GM19351 (cell line): Measurements from ENCODE around the gene PURB.
"Not testable (repeated sequence)": the region's sequence is repeated elsewhere in the genome, so short reads cannot be mapped to it uniquely, and the experiment has no call there.

Source experiments
- ATAC-seq: cut with Tn5 transposase; IDR thresholded peaks from one replicate; pipeline ENCODE4 v1.9.1; 2021; ENCODE audit warnings: mild to moderate bottlenecking, moderate library complexity; ENCODE audit not compliant: unreplicated experiment

PURB gene

GRCh38 chr7:44854644-44855364 lies 30.5 kb downstream of the PURB start:
- no peak for ATAC-seq

DNA sequence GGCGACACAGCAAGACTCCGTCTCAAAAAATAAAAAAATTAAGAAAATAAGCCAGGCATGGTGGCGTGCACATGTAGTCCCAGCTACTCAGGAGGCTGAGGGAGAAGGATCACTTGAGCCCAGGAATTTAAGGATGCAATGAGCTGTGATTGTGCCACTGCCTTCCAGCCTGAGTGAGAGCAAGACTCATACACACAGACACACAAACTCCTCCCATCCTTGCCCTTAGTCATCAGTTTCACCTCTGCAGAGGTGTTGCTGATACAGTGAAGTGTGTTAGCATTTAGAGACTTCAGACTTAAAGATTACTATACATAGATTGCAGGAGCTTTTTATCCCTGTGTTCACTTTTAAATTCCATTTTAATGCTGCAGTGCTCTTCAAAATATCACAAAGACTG lies 31.9 kb downstream of the PURB start:
- ATAC-seq, result no peak

GRCh38 chr7:44852590-44852989 lies 32.7 kb downstream of the PURB start:
- ATAC-seq, result no peak

- ATAC-seq, result no peak
These were observed 35.3 kb downstream of the PURB start for GRCh38 chr7:44849885-44850544.

- ATAC-seq, result no peak
These were observed 36.0 kb downstream of the PURB start for GRCh38 chr7:44849259-44849884.

GRCh38 chr7:44847920-44848634 lies 37.3 kb downstream of the PURB start, which contains the start of gene H2AZ2:
Gene H2AZ2, minus strand, starts transcription at chr7:44848087. Its CDS starts 116 bp downstream, at chr7:44847971.
- ATAC-seq, result peak; percentile 81

GRCh38 chr7:44847509-44847919 lies 37.8 kb downstream of the PURB start:
- peak; percentile 57 for ATAC-seq

GRCh38 chr7:44846816-44847508 lies 38.4 kb downstream of the PURB start:
- no peak for ATAC-seq

DNA sequence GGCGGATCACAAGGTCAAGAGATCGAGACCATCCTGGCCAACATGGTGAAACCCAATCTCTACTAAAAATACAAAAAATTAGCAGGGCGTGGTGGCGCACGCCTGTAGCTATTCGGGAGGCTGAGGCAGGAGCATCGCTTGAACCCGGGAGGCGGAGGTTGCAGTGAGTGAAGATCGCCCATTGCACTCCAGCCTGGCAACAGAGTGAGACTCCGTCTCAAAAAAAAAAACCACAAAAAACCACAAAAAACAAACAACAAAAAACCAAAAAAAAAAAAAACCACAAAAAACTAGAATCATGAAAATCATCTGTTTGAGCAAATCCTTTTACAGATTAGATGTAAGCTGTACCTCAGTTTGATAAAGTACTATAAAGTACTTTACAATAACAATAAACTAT lies 38.9 kb downstream of the PURB start:
- not testable (repeated sequence) for ATAC-seq

DNA sequence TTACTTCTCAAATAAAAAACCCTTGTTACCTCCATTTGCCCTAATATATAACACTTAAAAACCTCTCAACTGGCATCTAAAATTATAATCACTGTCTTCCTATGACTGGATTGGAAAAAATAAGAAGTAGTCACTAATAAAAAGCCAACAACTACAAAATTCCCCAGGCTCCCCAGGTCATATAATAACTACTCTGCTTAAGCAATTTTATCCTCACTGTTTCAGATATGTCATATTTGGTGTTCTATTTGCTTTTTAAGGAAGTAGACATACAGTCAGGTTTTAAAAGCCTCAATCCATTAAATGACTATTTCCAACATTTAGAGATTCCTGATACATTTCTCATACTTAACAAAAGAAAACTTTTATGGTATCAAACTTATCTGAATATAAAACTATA lies 39.9 kb downstream of the PURB start:
- no peak for ATAC-seq

GRCh38 chr7:44843440-44843839 lies 41.9 kb downstream of the PURB start:
- not testable (repeated sequence) for ATAC-seq

DNA sequence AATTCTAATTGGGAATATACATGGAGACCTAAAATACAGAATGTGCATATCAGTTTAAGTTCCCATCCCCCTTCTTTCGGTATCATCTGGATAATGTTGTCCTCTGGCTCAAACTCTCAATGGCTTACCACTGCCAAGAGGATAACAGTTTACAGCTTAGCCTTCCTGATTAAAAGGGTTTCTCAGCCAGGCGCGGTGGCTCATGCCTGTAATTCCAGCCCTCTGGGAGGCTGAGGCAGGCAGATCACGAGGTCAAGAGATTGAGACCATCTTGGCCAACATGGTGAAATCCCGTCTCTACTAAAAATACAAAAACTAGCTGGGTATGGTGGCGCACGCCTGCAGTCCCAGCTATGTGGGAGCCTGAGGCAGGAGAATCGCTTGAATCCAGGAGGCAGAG lies 42.7 kb downstream of the PURB start:
- not testable (repeated sequence) for ATAC-seq

GRCh38 chr7:44838751-44839150 lies 46.6 kb downstream of the PURB start:
- ATAC-seq, result no peak

GRCh38 chr7:44827567-44827966 lies 57.8 kb downstream of the PURB start:
- ATAC-seq, result no peak
